HepG2 (cell line): ENCODE results near the gene PIWIL1. TPM values are rescaled to one million over a fixed set of nuclear protein-coding genes. Genes with fewer than 3 reads are reported as not detected.

Experiments
- ATAC-seq: fragments of 200-7000 bp; cut with Tn5 transposase; 3 replicates; pipeline ENCODE4 v1.9.1; 2020; ENCODE audit warnings: mild to moderate bottlenecking, moderate library complexity
- BruUV-seq: library from RNA; stranded (reverse); fragments of 400-500 nt; replicated peaks from 2 replicates; lab custom pipeline; 2021; lab: Mats Ljungman, UMichigan
- CTCF ChIA-PET: fragments of 300-600 bp; formaldehyde crosslinking; extraction: SDS; loops from one replicate; lab custom pipeline; 2021; ENCODE audit warnings: low total read pairs, inconsistent platforms, low intra/inter-chr PET ratio; lab: Yijun Ruan, JAX
- POLR2A ChIA-PET: fragments of 350-600 bp; sonication (Branson Sonifier 250); formaldehyde crosslinking; loops from one replicate; lab custom pipeline; 2020; ENCODE audit warnings: antibody characterized with exemption, inconsistent platforms; lab: Yijun Ruan, JAX
- DNase-seq: peaks from one replicate; pipeline ENCODE4 v3.0.0-alpha.2; 2015; ENCODE audit warnings: low spot score
- FAIRE-seq: peaks from 3 replicates; lab custom pipeline; 2011; peaks lifted over from hg19 to GRCh38; lab: Jason Lieb, UNC
- H2AFZ ChIP-seq: one replicate; pipeline ENCODE4 v1.6.1; 2011; ENCODE audit warnings: low read length, inconsistent platforms
- H3K27ac ChIP-seq: fragments of 300-600 bp; 3 replicates; pipeline ENCODE4 v1.8.0; 2011; ENCODE audit warnings: mixed run types, mild to moderate bottlenecking, mixed read lengths, low read length, inconsistent platforms; ENCODE audit not compliant: insufficient read depth; ENCODE audit errors: extremely low read length
- H3K27me3 ChIP-seq, 2 experiments: fragments of 200-600 bp in 1 of 2; 2 replicates in 1 of 2; 3 replicates in 1 of 2; pipeline versions ENCODE4 v1.6.0 to v1.8.0; 2011; ENCODE audit warnings: low read length in 2 of 2, mild to moderate bottlenecking in 2 of 2, moderate library complexity in 2 of 2, inconsistent platforms in 1 of 2; ENCODE audit not compliant: insufficient read depth in 2 of 2, control insufficient read depth in 1 of 2
- H3K36me3 ChIP-seq, 2 experiments: fragments of 200-600 bp in 1 of 2; replicated peaks in 1 of 2; 2 replicates in 1 of 2; 3 replicates in 1 of 2; pipeline versions ENCODE4 v1.5.1 to v1.8.0; 2011; ENCODE audit warnings: low read length in 2 of 2, inconsistent platforms in 1 of 2; ENCODE audit not compliant: insufficient read depth in 2 of 2, control insufficient read depth in 1 of 2
- H3K4me1 ChIP-seq: 2 replicates; pipeline ENCODE4 v1.5.1; 2012; ENCODE audit warnings: low read length, inconsistent platforms; ENCODE audit not compliant: insufficient read depth
- H3K4me2 ChIP-seq: 2 replicates; pipeline ENCODE4 v1.6.0; 2011; ENCODE audit warnings: low read depth, low read length, inconsistent platforms
- H3K4me3 ChIP-seq, 3 experiments: fragments of 200-600 bp in 1 of 3; sonication (generic), shearing (Covaris generic) in 1 of 3; replicated peaks in 1 of 3; 2 replicates each; pipeline ENCODE4 v1.5.1; 2011 to 2016; ENCODE audit warnings: low read length in 3 of 3, inconsistent platforms in 2 of 3, low read depth in 2 of 3, mild to moderate bottlenecking in 2 of 3, control low read depth in 1 of 3, mixed read lengths in 1 of 3; ENCODE audit not compliant: insufficient read depth in 1 of 3
- H3K79me2 ChIP-seq: one replicate; pipeline ENCODE4 v1.6.1; 2011; ENCODE audit warnings: low read length, inconsistent platforms; ENCODE audit not compliant: insufficient read depth
- H3K9ac ChIP-seq: 2 replicates; pipeline ENCODE4 v1.6.0; 2011; ENCODE audit warnings: mild to moderate bottlenecking, low read depth, low read length, inconsistent platforms; ENCODE audit not compliant: insufficient read depth
- H3K9me3 ChIP-seq: 2 replicates; pipeline ENCODE4 v1.5.1; 2012; ENCODE audit warnings: mild to moderate bottlenecking, low read length
- H4K20me1 ChIP-seq: 2 replicates; pipeline ENCODE4 v1.6.0; 2011; ENCODE audit warnings: inconsistent platforms, mild to moderate bottlenecking, low read length, moderate library complexity; ENCODE audit not compliant: insufficient read depth
- ARID3A ChIP-seq: IDR thresholded peaks from 2 replicates; pipeline ENCODE4 v1.6.1; 2012; ENCODE audit warnings: low read depth, low read length, improper control_type of control experiment
- ATF2 ChIP-seq: sonication (generic); formaldehyde crosslinking; IDR thresholded peaks from 2 replicates; pipeline ENCODE4 v1.4.0; 2020; ENCODE audit warnings: missing genetic modification reagents
- ATF6 ChIP-seq: sonication (generic); formaldehyde crosslinking; conservative IDR thresholded peaks from 2 replicates; pipeline ENCODE4 v1.4.0; 2020; ENCODE audit warnings: missing genetic modification reagents
- CEBPB ChIP-seq: IDR thresholded peaks from 2 replicates; pipeline ENCODE4 v1.6.1; 2011; ENCODE audit warnings: low read depth, low read length, improper control_type of control experiment, borderline replicate concordance
- ELF3 ChIP-seq: IDR thresholded peaks from 2 replicates; pipeline ENCODE4 v1.6.1; 2016; ENCODE audit warnings: missing genetic modification reagents, missing compliant biosample characterization
- PATZ1 ChIP-seq: sonication (generic); formaldehyde crosslinking; IDR thresholded peaks from 2 replicates; pipeline ENCODE4 v1.4.0; 2020; ENCODE audit warnings: missing genetic modification reagents
- TCF7L2 ChIP-seq: IDR thresholded peaks from 2 replicates; pipeline ENCODE4 v1.6.1; 2011; ENCODE audit warnings: mild to moderate bottlenecking, low read depth, low read length, moderate library complexity
- TFAP4 ChIP-seq: sonication (generic); IDR thresholded peaks from 2 replicates; pipeline ENCODE4 v1.6.1; 2016; ENCODE audit warnings: low read depth, borderline replicate concordance
- ZBTB21 ChIP-seq: sonication (generic); formaldehyde crosslinking; IDR thresholded peaks from 2 replicates; pipeline ENCODE4 v1.4.0; 2020; ENCODE audit warnings: missing genetic modification reagents
- ZBTB39 ChIP-seq: sonication (generic); formaldehyde crosslinking; IDR thresholded peaks from 2 replicates; pipeline ENCODE4 v1.5.0; 2020; ENCODE audit warnings: missing genetic modification reagents
- ZFP62 ChIP-seq: sonication (generic); formaldehyde crosslinking; IDR thresholded peaks from 2 replicates; pipeline ENCODE4 v1.4.0; 2020; ENCODE audit warnings: missing genetic modification reagents
- ZKSCAN1 ChIP-seq: fragments of 150-350 bp; IDR thresholded peaks from 2 replicates; pipeline ENCODE4 v1.6.1; 2014; ENCODE audit warnings: low read length
- ZMYM4 ChIP-seq: sonication (generic); formaldehyde crosslinking; IDR thresholded peaks from 2 replicates; pipeline ENCODE4 v1.8.1; 2023; ENCODE audit warnings: mild to moderate bottlenecking, missing genetic modification reagents
- ZNF296 ChIP-seq: sonication (generic); formaldehyde crosslinking; conservative IDR thresholded peaks from 2 replicates; pipeline ENCODE4 v1.5.0; 2020; ENCODE audit warnings: mild to moderate bottlenecking, missing genetic modification reagents
- ZNF660 ChIP-seq: sonication (generic); formaldehyde crosslinking; IDR thresholded peaks from 2 replicates; pipeline ENCODE4 v1.5.1; 2020; ENCODE audit warnings: mild to moderate bottlenecking, low read depth, missing genetic modification reagents, borderline replicate concordance
- ZSCAN29 ChIP-seq: sonication (generic); formaldehyde crosslinking; conservative IDR thresholded peaks from 2 replicates; pipeline ENCODE4 v1.4.0; 2020; ENCODE audit warnings: mild to moderate bottlenecking, missing genetic modification reagents
- WGBS: methylation state at CpG from one replicate; pipeline ENCODE4 v1.1.6; 2017; ENCODE audit warnings: low lambda C conversion rate; 5-methylcytosine and 5-hydroxymethylcytosine counted together
- in situ Hi-C: cut with HindIII; loops from 2 replicates; pipeline ENCODE4 v1.10.0; 2017; ENCODE audit warnings: low pct_unique_long_range_greater_than_20kb; ENCODE audit not compliant: extremely low pct_ligation_motif_present
- intact Hi-C: fragments of 100-400 bp; cut with micrococcal nuclease; formaldehyde crosslinking; loops from one replicate; pipeline ENCODE4 v1.10.0; 2022; ENCODE audit not compliant: unreplicated experiment
- polyA plus RNA-seq, 8 experiments: library from polyadenylated mRNA; depleted of rRNA in 3 of 8; stranded (reverse) in 7 of 8; unstranded in 1 of 8; fragments of >200 nt; fragmentation: Illumina TruSeq in 4 of 8; extraction: Trizol in 4 of 8; gene quantifications; 2 replicates each; pipeline versions ENCODE4 v1.2.1 to v1.2.3, GENCODE V29; 2011 to 2016; ENCODE audit warnings: low read depth in 4 of 8, missing spikeins in 1 of 8, mixed read lengths in 1 of 8; ENCODE audit not compliant: insufficient read depth in 1 of 8
- total RNA-seq, 5 experiments: library from RNA; depleted of rRNA; stranded (reverse); fragments of >200 nt; fragmentation: Illumina TruSeq; extraction: Trizol; gene quantifications; 2 replicates each; pipeline ENCODE4 v1.2.3, GENCODE V29; 2016; ENCODE audit warnings: low read depth in 1 of 5

PIWIL1 gene
- total and polyA plus RNA-seq, 2 of the 13 experiments (the other 11 are each of a cell fraction or from before 2014, with no cell fraction given), result not detected

- Histone ChIP-seq H3K4me3 (no peak overlapping the region), H3K36me3 (no peaks in the 10 kb centered on the region), H3K27ac (no peak overlapping the region), H3K79me2 (no peaks in the 10 kb centered on the region), H4K20me1 (no peaks in the 10 kb centered on the region), H3K27me3 (peaks cover 0 to 16% of the 10 kb centered on the region in 2 experiments; a peak in 2 of 5 replicates), H3K9ac (no peak overlapping the region), H3K4me2 (no peak overlapping the region), H3K4me1 (no peaks in the 10 kb centered on the region), H2AFZ (no peak overlapping the region), H3K9me3 (no peaks in the 10 kb centered on the region)
- WGBS, result 38% methylated on average over 7 of the region's 7 CpGs
- POLR2A ChIA-PET, result no interaction called here
- intact Hi-C loops, result no loop called here
- CTCF ChIA-PET, result no interaction called here
- no peak for FAIRE-seq
- in situ Hi-C loops, result no loop called here
- no peak for ATAC-seq
- no peak for DNase-seq
- no TSS peak for BruUV-seq
- TF ChIP-seq ZSCAN29 (no peak), ZKSCAN1 (no peak), ARID3A (no peak), TFAP4 (no peak), ZMYM4 (CRISPR knock-in tag) (no peak), ZBTB39 (CRISPR knock-in tag) (no peak), ATF2 (CRISPR knock-in tag) (no peak), ZNF296 (no peak), ZNF660 (no peak), CEBPB (no peak), ATF6 (no peak), ZBTB21 (CRISPR knock-in tag) (no peak), PATZ1 (CRISPR knock-in tag) (no peak), ZFP62 (CRISPR knock-in tag) (no peak), TCF7L2 (no peak), ELF3 (no peak)
Measured at GRCh38 chr12:130347588-130347987, 9.9 kb downstream of the PIWIL1 start.
